SJSA1 (cell line): Measurements from ENCODE around the gene CADM4. TPM values are rescaled to one million over a fixed set of nuclear protein-coding genes. Genes with fewer than 3 reads are reported as not detected.
A peak's percentile ranks its signal among the peaks of the same experiment; 100 is the strongest.

ENCODE experiments used
- DNase-seq, 2 experiments: peaks; one replicate each; pipeline ENCODE4 v3.0.0-alpha.2; 2015 to 2020; ENCODE audit warnings: low spot score in 2 of 2, low read depth in 1 of 2
- H3K27ac ChIP-seq: fragments of 250-450 bp; sonication (Bioruptor Pico); 2 replicates; pipeline ENCODE4 v1.5.1; 2020; ENCODE audit warnings: mild to moderate bottlenecking, moderate library complexity
- H3K27me3 ChIP-seq: fragments of 250-450 bp; sonication (Bioruptor Pico); replicated peaks from 2 replicates; pipeline ENCODE4 v1.5.1; 2020; ENCODE audit warnings: mild to moderate bottlenecking, moderate library complexity
- H3K36me3 ChIP-seq: fragments of 250-450 bp; sonication (Bioruptor Pico); 2 replicates; pipeline ENCODE4 v1.5.1; 2020; ENCODE audit warnings: mild to moderate bottlenecking
- H3K4me1 ChIP-seq: fragments of 250-450 bp; sonication (Bioruptor Pico); replicated peaks from 2 replicates; pipeline ENCODE4 v1.6.1; 2021; ENCODE audit warnings: mild to moderate bottlenecking
- H3K4me3 ChIP-seq: fragments of 250-450 bp; sonication (Bioruptor Pico); 2 replicates; pipeline ENCODE4 v1.5.1; 2020; ENCODE audit warnings: mild to moderate bottlenecking
- H3K9me3 ChIP-seq: fragments of 250-450 bp; sonication (Bioruptor Pico); replicated peaks from 2 replicates; pipeline ENCODE4 v1.5.1; 2020; ENCODE audit warnings: mild to moderate bottlenecking
- total RNA-seq: library from RNA; depleted of rRNA; stranded (reverse); fragments of >200 nt; shearing (Covaris generic); gene quantifications from 2 replicates; pipeline ENCODE4 v1.2.3, GENCODE V29; 2014

CADM4 gene
- total RNA-seq, 1 experiment from 2014 or later = not detected

DNA sequence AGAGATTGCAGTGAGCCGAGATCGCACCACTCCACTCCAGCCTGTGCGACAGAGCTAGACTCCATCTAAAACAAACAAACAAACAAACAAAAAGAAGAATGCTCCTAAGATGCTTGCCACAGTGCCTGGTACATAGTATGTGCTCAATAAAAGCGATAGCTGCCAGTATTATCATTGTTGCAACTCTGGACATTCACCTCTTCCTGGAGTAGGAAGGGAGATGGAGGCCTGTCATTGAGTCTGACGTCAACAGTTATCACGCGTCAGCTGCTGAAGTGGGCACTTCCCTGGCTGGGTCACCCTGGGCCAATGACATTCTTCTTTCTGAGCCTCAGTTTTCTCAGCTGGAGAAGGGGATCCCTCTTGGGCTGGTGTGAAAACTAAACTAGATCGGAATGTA lies 34.5 kb upstream of the CADM4 start:
- Histone ChIP-seq H3K4me3 (no peak overlapping the region), H3K27me3 (no peaks in the 10 kb centered on the region), H3K9me3 (no peaks in the 10 kb centered on the region; the same call in 1 of the 2 replicates), H3K27ac (no peak overlapping the region), H3K4me1 (peaks cover 13% of the 10 kb centered on the region), H3K36me3 (no peaks in the 10 kb centered on the region)
- no peak for DNase-seq

DNA sequence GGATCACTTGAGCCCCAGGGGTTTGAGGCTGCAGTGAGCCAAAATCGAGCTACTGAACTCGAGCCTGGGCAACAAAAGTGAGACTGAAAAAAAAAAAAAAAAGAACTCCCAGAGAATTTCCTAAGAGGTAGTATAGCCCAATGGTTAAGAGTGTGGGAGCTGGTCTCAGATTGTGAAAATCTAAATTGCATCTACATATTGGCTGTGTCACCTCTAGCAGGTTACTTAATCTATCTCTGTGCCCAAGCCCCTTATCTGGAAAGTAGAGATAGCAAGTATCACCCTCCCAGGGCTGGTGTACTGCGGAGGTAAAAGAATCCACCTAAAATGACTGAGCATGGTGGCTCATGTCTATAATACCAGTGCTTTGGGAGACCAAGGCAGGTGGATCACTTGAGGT lies 34.0 kb upstream of the CADM4 start:
- DNase-seq = no peak
- no peaks in the 10 kb centered on the region for H3K27me3 ChIP-seq
- no peak overlapping the region for H3K27ac ChIP-seq
- no peak overlapping the region for H3K4me3 ChIP-seq
- peaks cover 16% of the 10 kb centered on the region for H3K4me1 ChIP-seq
- no peaks in the 10 kb centered on the region for H3K36me3 ChIP-seq
- H3K9me3 ChIP-seq = no peaks in the 10 kb centered on the region; the same call in 1 of the 2 replicates

DNA sequence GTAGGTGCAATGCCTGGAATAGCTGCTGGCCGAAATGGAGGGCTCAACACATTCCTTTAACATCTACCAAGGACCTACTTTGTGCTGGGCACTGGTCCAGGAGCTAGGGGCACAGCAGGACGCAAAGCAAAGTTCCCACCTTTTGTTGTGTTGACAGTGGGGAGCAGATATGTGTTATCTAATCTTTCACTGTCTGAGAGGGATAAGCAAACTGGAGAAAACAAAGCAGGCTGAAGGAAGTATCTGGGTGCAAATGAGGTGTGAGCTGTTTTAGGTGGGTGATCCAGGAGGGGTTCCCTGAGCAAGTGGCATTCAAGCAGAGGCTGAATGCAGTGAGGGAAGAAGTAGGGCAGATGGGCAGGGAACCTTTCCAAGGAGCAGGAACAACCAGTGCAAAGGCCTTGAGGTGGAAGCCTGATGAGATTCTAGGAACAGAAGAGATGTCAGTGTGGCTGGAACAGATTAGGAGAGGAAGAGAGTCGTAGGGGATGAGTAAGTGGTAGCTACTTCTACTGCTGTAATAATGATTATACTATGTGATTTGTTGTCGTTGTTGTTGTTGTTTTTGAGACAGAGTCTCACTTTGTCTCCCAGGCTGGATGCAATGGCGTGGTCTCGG lies 32.5 kb upstream of the CADM4 start:
- Histone ChIP-seq H3K27ac (no peak overlapping the region), H3K36me3 (peaks cover 7% of the 10 kb centered on the region), H3K4me3 (no peak overlapping the region), H3K27me3 (no peaks in the 10 kb centered on the region), H3K4me1 (peaks cover 16% of the 10 kb centered on the region), H3K9me3 (no peaks in the 10 kb centered on the region; the same call in 1 of the 2 replicates)
- no peak for DNase-seq

DNA sequence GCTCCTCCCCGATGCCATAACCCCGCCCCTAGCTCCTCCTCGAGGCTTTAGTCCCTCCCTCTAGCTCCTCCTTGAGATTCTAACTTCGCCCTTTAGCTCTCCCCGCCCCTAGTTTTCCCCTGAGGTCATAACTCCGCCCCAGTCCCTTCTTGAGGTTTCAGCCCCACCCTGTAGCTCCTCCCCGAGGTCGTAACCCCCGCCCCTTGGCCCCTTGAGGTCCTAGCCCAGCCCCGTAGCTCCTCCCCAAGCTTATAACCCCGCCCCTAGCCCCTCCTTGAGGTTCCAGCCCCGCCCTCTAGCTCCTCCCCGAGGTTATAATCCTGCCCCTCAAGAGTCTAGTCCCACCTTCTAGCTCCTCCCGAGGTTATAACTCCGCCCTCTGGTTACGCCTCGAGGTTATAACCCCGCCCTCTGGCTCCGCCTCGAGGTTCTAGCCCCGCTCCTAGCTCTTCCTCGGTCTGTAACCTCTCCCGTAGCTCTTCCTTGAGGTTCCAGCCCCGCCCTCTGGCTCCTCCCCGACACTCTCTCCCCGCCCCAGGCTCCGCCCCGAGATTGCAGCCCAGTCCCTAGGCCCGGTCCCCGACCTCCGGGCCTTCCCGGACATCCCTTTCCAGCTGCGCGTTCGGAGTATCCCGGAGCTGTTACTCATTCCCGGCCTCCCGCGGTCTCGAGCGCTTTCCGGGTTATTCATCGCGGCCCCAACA lies 28.9 kb upstream of the CADM4 start:
- Histone ChIP-seq H3K27ac (peak overlapping the region; percentile 74), H3K27me3 (no peaks in the 10 kb centered on the region), H3K4me3 (peak overlapping the region; percentile 42), H3K9me3 (no peaks in the 10 kb centered on the region; the same call in 1 of the 2 replicates), H3K36me3 (peaks cover 16% of the 10 kb centered on the region), H3K4me1 (peaks cover 16% of the 10 kb centered on the region)
- DNase-seq = peak; percentile 96 to 98

DNA sequence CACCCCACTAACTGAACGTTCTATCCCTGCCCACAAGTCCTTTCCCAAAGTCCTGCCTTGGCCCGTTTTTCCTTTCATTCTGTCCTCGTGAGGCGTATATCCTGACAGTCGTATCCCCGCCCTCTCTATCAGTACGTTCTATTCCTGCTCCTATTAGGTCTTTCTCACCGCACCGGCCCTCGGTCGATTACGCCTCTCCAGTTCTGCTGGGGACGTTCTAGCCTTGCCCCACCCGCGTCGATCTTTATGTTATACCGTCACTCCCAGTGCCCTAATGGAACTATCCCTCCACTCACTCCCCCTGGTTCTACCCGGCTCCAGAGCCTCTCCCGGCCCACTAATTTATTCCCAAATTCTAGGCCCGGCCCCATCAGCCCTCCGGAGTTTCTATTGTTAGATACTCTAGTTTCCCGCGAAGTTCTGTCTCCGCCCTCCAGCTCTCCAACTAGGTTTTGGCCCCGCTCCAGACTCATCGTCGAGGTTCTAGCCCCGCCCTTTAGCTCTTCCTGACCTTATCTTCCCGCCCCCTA lies 28.3 kb upstream of the CADM4 start:
- no peak for DNase-seq
- Histone ChIP-seq H3K36me3 (peaks cover 20% of the 10 kb centered on the region), H3K27me3 (no peaks in the 10 kb centered on the region), H3K4me3 (peak overlapping the region; percentile 8; the same call in 1 of the 2 replicates), H3K27ac (0 out of 2 replicates have a peak overlapping the region, but pooled peaks have one; percentile 11), H3K4me1 (peaks cover 16% of the 10 kb centered on the region), H3K9me3 (no peaks in the 10 kb centered on the region; the same call in 1 of the 2 replicates)

DNA sequence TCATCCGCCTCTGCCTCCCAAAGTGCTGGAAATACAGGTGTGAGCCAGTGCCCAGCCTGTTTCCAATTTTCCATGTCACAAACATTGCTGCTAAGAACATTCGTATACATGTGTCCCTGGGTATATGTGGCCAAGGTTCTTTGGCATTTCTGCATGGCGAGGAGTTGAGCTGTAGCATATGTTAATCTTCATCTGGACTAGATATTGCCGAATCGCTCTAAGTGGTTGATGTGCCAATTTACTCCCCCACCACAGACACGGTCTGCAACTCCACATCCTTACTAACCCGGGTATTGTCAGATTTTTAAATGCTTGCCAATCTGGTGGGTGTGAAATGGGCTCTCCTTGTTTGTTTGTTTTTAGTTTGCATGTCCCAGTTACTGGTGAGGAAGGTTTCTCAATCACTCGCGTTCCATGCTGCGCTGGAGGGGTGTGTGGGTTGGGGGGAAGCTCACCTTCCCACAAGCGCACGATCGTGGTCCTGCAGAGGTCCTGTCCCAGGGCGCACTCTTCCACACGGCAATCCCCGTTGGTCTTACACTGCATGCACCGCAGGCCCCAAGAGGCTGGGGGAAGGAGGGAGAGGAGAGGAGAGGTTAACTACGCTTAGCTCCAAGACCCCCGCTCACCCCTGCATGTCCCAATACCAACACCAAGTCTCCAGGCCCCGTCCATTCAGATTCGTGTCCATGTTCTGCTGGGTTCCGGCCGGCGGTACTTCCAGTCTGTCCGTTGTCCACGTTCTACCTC lies 27.7 kb upstream of the CADM4 start:
- Histone ChIP-seq H3K36me3 (peaks cover 23% of the 10 kb centered on the region), H3K4me3 (no peak overlapping the region), H3K9me3 (no peaks in the 10 kb centered on the region; the same call in 1 of the 2 replicates), H3K27me3 (no peaks in the 10 kb centered on the region), H3K4me1 (peaks cover 16% of the 10 kb centered on the region), H3K27ac (no peak overlapping the region)
- no peak for DNase-seq

DNA sequence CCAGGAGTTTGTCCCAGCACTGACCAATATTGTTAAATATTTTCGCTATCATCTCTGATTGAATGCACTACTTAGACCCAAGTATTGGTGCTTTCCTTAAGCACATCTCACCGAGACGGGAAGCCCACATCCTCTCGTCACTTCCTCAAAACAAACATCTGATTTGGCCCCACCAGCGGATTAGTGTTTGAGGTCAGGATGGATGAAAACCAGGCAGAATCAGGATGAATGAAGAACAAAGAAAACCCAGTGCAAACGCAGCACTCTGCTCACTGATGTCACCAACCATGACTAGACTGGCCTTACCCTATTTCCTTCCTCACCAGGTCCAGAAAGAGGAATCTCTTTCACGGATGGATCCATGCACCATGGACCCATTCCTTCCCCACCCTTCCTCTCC lies 24.4 kb upstream of the CADM4 start:
- no peak for DNase-seq
- Histone ChIP-seq H3K4me1 (peaks cover 2% of the 10 kb centered on the region), H3K4me3 (no peak overlapping the region), H3K36me3 (peaks cover 39% of the 10 kb centered on the region), H3K9me3 (no peaks in the 10 kb centered on the region), H3K27me3 (no peaks in the 10 kb centered on the region), H3K27ac (no peak overlapping the region)

DNA sequence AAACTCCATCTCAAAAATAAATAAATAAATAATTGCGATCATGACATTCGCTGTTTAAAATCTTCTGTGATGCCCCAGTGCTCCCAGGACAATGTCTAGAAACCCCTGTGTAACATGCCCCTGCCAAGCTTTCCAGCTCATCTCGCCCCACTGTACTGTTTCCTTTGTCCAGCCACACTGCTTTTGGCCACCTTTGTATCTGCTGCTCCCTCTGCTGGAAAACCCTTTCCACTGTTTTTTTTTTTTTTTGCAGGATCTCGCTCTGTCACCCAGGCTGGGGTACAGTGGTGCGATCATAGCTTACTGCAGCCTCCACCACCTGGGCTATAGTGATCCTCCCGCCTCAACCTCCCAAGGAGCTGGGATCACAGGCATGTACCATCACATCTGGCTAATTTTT lies 22.8 kb upstream of the CADM4 start:
- no peak for DNase-seq
- peaks cover 38% of the 10 kb centered on the region for H3K36me3 ChIP-seq

DNA sequence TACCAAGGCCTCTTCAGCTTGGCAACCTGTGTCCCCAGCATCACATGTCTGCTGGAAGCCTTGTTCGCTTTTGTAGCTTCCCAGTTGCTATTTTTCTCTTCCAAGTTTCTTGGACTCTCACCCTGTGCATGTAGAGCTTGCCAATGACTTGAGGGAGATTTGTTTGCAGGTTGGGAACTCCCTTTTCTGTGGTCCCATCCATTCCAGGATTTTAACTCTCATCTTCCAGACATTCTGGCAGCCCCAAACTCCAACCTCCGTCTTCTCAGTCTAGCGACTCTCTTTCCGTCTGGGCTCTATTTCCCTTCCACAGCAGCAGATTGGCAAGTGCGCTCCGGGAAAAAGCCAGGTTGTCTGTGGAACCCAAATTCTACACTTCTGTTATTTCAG lies 21.3 kb upstream of the CADM4 start:
- no peaks in the 10 kb centered on the region for H3K27me3 ChIP-seq
- DNase-seq = no peak
- H3K36me3 ChIP-seq = peaks cover 31% of the 10 kb centered on the region

More for the DNA sequence above, 22.8 kb upstream of the CADM4 start:
- no peaks in the 10 kb centered on the region for H3K4me1 ChIP-seq
- H3K27ac ChIP-seq = no peak overlapping the region
- no peaks in the 10 kb centered on the region for H3K9me3 ChIP-seq
- no peak overlapping the region for H3K4me3 ChIP-seq
- no peaks in the 10 kb centered on the region for H3K27me3 ChIP-seq

DNA sequence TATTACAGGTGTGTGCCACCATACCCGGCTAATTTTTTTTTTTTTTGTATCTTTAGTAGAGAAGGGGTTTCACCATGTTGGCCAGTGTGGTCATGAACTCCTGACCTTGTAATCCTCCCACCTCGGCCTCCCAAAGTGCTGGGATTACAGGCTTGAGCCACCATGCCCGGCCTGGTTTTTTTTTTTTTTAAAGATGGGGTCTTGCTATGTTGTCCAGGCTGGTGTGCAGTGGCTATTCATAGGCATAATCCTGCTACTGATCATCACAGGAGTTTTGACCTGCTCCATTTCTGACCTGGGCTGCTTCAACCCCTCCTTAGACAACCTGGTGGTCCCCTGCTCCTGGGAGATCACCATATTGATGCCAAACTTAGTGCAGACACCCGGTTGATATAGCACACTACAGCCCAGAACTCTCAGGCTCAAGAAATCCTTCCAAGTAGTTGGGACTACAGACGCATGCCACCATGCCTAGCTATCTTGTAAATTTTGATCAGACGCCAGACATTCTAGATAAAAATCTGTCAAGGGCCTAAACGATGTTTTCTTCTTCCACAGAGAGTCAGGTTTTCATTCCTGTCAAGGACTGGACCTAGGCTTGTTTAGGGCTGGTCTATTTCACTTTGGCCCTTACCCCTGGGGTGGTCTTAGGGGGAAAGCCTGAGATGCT lies 20.8 kb upstream of the CADM4 start:
- Histone ChIP-seq H3K4me1 (no peaks in the 10 kb centered on the region), H3K27me3 (no peaks in the 10 kb centered on the region), H3K36me3 (peaks cover 36% of the 10 kb centered on the region), H3K9me3 (no peaks in the 10 kb centered on the region), H3K27ac (no peak overlapping the region), H3K4me3 (no peak overlapping the region)
- DNase-seq = no peak

More for the DNA sequence above, 21.3 kb upstream of the CADM4 start:
- Histone ChIP-seq H3K4me3 (no peak overlapping the region), H3K9me3 (no peaks in the 10 kb centered on the region), H3K27ac (no peak overlapping the region), H3K4me1 (no peaks in the 10 kb centered on the region)

DNA sequence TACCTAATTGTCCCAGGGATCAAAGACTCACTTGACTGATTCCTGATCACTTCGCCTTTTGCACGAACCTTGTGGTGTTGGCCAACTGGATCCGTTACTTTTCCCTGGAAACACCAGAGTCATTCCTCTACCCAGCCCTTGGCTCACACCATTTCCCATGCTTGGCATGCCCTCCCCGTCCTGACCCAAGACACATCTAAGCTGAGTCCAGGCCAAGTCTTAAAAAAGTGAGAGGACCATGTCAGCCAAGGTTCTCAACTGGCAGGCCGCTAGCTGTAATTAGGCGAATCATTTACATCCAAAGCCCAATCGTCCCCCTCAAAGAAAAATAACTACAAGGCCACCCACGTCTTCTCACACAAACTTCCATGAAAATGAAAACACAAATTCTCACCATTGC lies 18.8 kb upstream of the CADM4 start:
- Histone ChIP-seq H3K27ac (no peak overlapping the region), H3K9me3 (no peaks in the 10 kb centered on the region), H3K27me3 (no peaks in the 10 kb centered on the region), H3K36me3 (peaks cover 42% of the 10 kb centered on the region), H3K4me3 (no peak overlapping the region), H3K4me1 (no peaks in the 10 kb centered on the region)
- no peak for DNase-seq

DNA sequence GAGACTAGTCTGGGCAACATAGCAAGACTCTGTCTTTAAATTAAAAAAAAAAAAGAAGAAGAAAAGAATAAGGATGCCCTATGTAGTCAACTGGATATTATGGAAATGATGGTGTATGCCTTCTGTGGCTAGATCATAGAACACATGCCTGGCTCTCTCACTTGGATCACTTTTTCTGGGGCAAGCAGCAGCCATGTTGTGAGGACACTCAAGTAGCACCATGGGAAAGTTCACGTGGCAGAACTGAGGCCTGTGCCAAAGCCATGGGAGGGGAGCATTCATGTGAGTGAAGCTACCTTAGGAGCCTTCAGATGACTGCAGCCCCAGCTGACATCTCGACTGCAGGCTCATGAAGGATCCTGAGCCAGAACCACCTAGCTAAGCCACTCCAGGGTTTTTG lies 18.4 kb upstream of the CADM4 start:
- no peak for DNase-seq
- H3K36me3 ChIP-seq = peaks cover 38% of the 10 kb centered on the region
- H3K27ac ChIP-seq = no peak overlapping the region

DNA sequence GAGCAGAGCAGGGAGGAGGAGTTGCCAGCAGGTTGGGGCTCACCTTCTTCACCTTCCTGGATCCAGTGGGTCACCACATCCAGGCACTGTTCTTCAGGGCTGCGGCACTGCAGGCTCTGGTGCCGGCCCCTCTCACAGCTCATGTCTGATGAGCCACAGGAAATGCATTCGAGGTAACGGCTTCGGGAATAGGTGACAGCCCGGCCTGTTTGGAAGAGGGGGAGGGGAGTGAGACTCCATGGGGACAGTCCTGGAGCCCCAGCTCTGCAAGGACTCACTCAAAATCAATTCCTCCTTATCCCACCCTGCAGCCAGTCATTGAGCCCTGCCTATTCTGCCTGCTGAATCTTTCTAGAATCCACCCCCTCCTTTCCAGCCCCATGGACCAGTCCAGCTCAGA lies 16.8 kb upstream of the CADM4 start:
- H3K9me3 ChIP-seq = no peaks in the 10 kb centered on the region
- no peak for DNase-seq
- no peak overlapping the region for H3K27ac ChIP-seq
- peaks cover 37% of the 10 kb centered on the region for H3K36me3 ChIP-seq
- H3K4me1 ChIP-seq = no peaks in the 10 kb centered on the region
- no peaks in the 10 kb centered on the region for H3K27me3 ChIP-seq
- H3K4me3 ChIP-seq = no peak overlapping the region

More for the DNA sequence above, 18.4 kb upstream of the CADM4 start:
- Histone ChIP-seq H3K9me3 (no peaks in the 10 kb centered on the region), H3K27me3 (no peaks in the 10 kb centered on the region), H3K4me3 (no peak overlapping the region), H3K4me1 (no peaks in the 10 kb centered on the region)
